ENCODE data around the gene MINK1. TPM values are rescaled to one million over a fixed set of nuclear protein-coding genes. Genes with fewer than 3 reads are reported as not detected.

The MINK1 gene
- total RNA-seq, 1 donor from 2014 or later: 58.4 TPM

- Histone ChIP-seq H3K36me3 (ENCODE audit: control insufficient read depth, insufficient read depth, low read length) (peaks cover 9% of the 10 kb centered on the region), H3K4me3 (ENCODE audit: low read depth, low read length) (no peak overlapping the region), H3K27me3 (ENCODE audit: control insufficient read depth, insufficient read depth, low read length) (no peaks in the 10 kb centered on the region)
- no peak for FAIRE-seq
- TF ChIP-seq CTCF (IDR thresholded peaks at IDR 0.05; ENCODE audit: insufficient read depth, low read length, severe bottlenecking): no peak
- no peak for DNase-seq (ENCODE audit: low read depth)
Observed at GRCh38 chr17:4838309-4838785, 5.2 kb downstream of the MINK1 start.

- FAIRE-seq: no peak
- H3K36me3 ChIP-seq (ENCODE audit: control insufficient read depth, insufficient read depth, low read length): peaks cover 9% of the 10 kb centered on the region
- no peak for TF ChIP-seq CTCF (IDR thresholded peaks at IDR 0.05; ENCODE audit: insufficient read depth, low read length, severe bottlenecking)
- H3K27me3 ChIP-seq (ENCODE audit: control insufficient read depth, insufficient read depth, low read length): no peaks in the 10 kb centered on the region
- DNase-seq (ENCODE audit: low read depth): no peak
- H3K4me3 ChIP-seq (ENCODE audit: low read depth, low read length): no peak overlapping the region
Observed at GRCh38 chr17:4839221-4839620, 6.1 kb downstream of the MINK1 start.

GRCh38 chr17:4839965-4840892 is 7.1 kb downstream of the MINK1 start:
- H3K36me3 ChIP-seq (ENCODE audit: control insufficient read depth, insufficient read depth, low read length): peaks cover 9% of the 10 kb centered on the region
- no peak for FAIRE-seq
- DNase-seq (ENCODE audit: low read depth): no peak
- no peak for TF ChIP-seq CTCF (IDR thresholded peaks at IDR 0.05; ENCODE audit: insufficient read depth, low read length, severe bottlenecking)
- H3K4me3 ChIP-seq (ENCODE audit: low read depth, low read length): no peak overlapping the region
- H3K27me3 ChIP-seq (ENCODE audit: control insufficient read depth, insufficient read depth, low read length): no peaks in the 10 kb centered on the region

- Histone ChIP-seq H3K27me3 (ENCODE audit: control insufficient read depth, insufficient read depth, low read length) (no peaks in the 10 kb centered on the region), H3K4me3 (ENCODE audit: low read depth, low read length) (no peak overlapping the region), H3K36me3 (ENCODE audit: control insufficient read depth, insufficient read depth, low read length) (peaks cover 7% of the 10 kb centered on the region)
- DNase-seq (ENCODE audit: low read depth): no peak
- no peak for TF ChIP-seq CTCF (IDR thresholded peaks at IDR 0.05; ENCODE audit: insufficient read depth, low read length, severe bottlenecking)
- no peak for FAIRE-seq
Observed at GRCh38 chr17:4840893-4841242, 7.7 kb downstream of the MINK1 start.

GRCh38 chr17:4842376-4842775 is 9.2 kb downstream of the MINK1 start:
- DNase-seq (ENCODE audit: low read depth): no peak
- Histone ChIP-seq H3K27me3 (ENCODE audit: control insufficient read depth, insufficient read depth, low read length) (no peaks in the 10 kb centered on the region), H3K36me3 (ENCODE audit: control insufficient read depth, insufficient read depth, low read length) (peaks cover 7% of the 10 kb centered on the region), H3K4me3 (ENCODE audit: low read depth, low read length) (no peak overlapping the region)
- FAIRE-seq: no peak
- TF ChIP-seq CTCF (IDR thresholded peaks at IDR 0.05; ENCODE audit: insufficient read depth, low read length, severe bottlenecking): no peak
